GM23248 (cell line): ENCODE data around the gene DST. TPM values are rescaled to one million over a fixed set of nuclear protein-coding genes. Genes with fewer than 3 reads are reported as not detected.
A peak's percentile ranks its signal among the peaks of the same experiment; 100 is the strongest.

Experiments used
- DNase-seq: peaks from one replicate; pipeline ENCODE4 v3.0.0-alpha.2; 2015
- H2AFZ ChIP-seq: fragments of 200-600 bp; sonication (generic); 2 replicates; pipeline ENCODE4 v1.6.1; 2016; ENCODE audit warnings: antibody characterized with exemption
- H3F3A ChIP-seq: fragments of 200-600 bp; sonication (generic); 2 replicates; pipeline ENCODE4 v1.6.1; 2016; ENCODE audit warnings: mild to moderate bottlenecking, antibody characterized with exemption, mixed run types; ENCODE audit not compliant: insufficient read depth
- H3K27ac ChIP-seq: fragments of 200-600 bp; sonication (generic); 2 replicates; pipeline ENCODE4 v1.5.1; 2016; ENCODE audit warnings: mild to moderate bottlenecking
- H3K27me3 ChIP-seq: fragments of 200-600 bp; sonication (generic); replicated peaks from 2 replicates; pipeline ENCODE4 v1.6.1; 2016; ENCODE audit warnings: mild to moderate bottlenecking; ENCODE audit not compliant: insufficient read depth
- H3K36me3 ChIP-seq: fragments of 200-600 bp; sonication (generic); 2 replicates; pipeline ENCODE4 v1.6.1; 2016; ENCODE audit warnings: low read depth, mild to moderate bottlenecking
- H3K4me1 ChIP-seq: fragments of 200-600 bp; sonication (generic); 2 replicates; pipeline ENCODE4 v1.6.1; 2016; ENCODE audit warnings: mild to moderate bottlenecking; ENCODE audit not compliant: insufficient read depth
- H3K4me2 ChIP-seq: fragments of 200-600 bp; sonication (generic); one replicate; pipeline ENCODE4 v1.6.1; 2016; ENCODE audit warnings: mild to moderate bottlenecking; ENCODE audit not compliant: unreplicated experiment
- H3K4me3 ChIP-seq: fragments of 200-600 bp; sonication (generic); 2 replicates; pipeline ENCODE4 v1.5.1; 2016; ENCODE audit warnings: mild to moderate bottlenecking
- H3K79me2 ChIP-seq: fragments of 200-600 bp; sonication (generic); 2 replicates; pipeline ENCODE4 v1.6.1; 2016; ENCODE audit warnings: mild to moderate bottlenecking; ENCODE audit not compliant: insufficient read depth
- H3K9ac ChIP-seq: fragments of 200-600 bp; sonication (generic); 2 replicates; pipeline ENCODE4 v1.6.1; 2016; ENCODE audit warnings: mild to moderate bottlenecking
- H3K9me2 ChIP-seq: fragments of 200-600 bp; sonication (generic); 2 replicates; pipeline ENCODE4 v1.6.1; 2016; ENCODE audit warnings: mixed run types, mild to moderate bottlenecking, moderate library complexity; ENCODE audit not compliant: insufficient read depth
- H3K9me3 ChIP-seq: fragments of 200-600 bp; sonication (generic); one replicate; pipeline ENCODE4 v1.6.1; 2017; ENCODE audit warnings: low read depth
- H4K20me1 ChIP-seq: fragments of 200-600 bp; sonication (generic); 2 replicates; pipeline ENCODE4 v1.6.0; 2016; ENCODE audit not compliant: insufficient read depth
- EZH2 ChIP-seq: fragments of 200-600 bp; sonication (generic); IDR thresholded peaks from 2 replicates; pipeline ENCODE4 v1.6.1; 2018; ENCODE audit warnings: antibody characterized with exemption, mild to moderate bottlenecking; ENCODE audit not compliant: insufficient read depth, poor library complexity, severe bottlenecking
- EZH2phosphoT487 ChIP-seq: fragments of 200-600 bp; sonication (generic); IDR thresholded peaks from 2 replicates; pipeline ENCODE4 v1.6.1; 2018; ENCODE audit warnings: antibody characterized with exemption, moderate library complexity, mild to moderate bottlenecking, low read depth; ENCODE audit not compliant: insufficient read depth
- WGBS, 2 experiments: methylation state at CpG; one replicate each; pipeline ENCODE4 v1.1.6; 2015 to 2017; ENCODE audit warnings: low lambda C conversion rate in 2 of 2, low coverage in 1 of 2; ENCODE audit errors: missing lambda C conversion rate in 2 of 2; 5-methylcytosine and 5-hydroxymethylcytosine counted together
- in situ Hi-C: fragments of 300-500 bp; cut with MboI; formaldehyde crosslinking; loops from 2 replicates; pipeline ENCODE4 v1.15.0; 2020
- polyA plus RNA-seq: library from polyadenylated mRNA; unstranded; fragments of >200 nt; fragmentation: Nextera tagmentation; extraction: Ambion mirVana; gene quantifications from 2 replicates; pipeline ENCODE4 v1.2.1, GENCODE V29; 2016
- total RNA-seq: library from RNA; depleted of rRNA; stranded (reverse); fragments of >200 nt; shearing (Covaris generic); gene quantifications from 2 replicates; pipeline ENCODE4 v1.2.3, GENCODE V29; 2014

The DST gene
- total and polyA plus RNA-seq, 2 experiments from 2014 or later, result 181 to 322 TPM

GRCh38 chr6:56685994-56686393, 43.3 kb upstream of the DST start:
- H3K36me3 ChIP-seq, result no peaks in the 10 kb centered on the region
- no peak overlapping the region for H3K4me2 ChIP-seq
- H3K9ac ChIP-seq, result no peak overlapping the region
- H2AFZ ChIP-seq, result no peak overlapping the region
- DNase-seq, result no peak
- TF ChIP-seq EZH2phosphoT487 (no peak), EZH2 (no peak)
- in situ Hi-C loops, result no loop called here
- no peaks in the 10 kb centered on the region for H3K9me2 ChIP-seq
- peaks cover 77% of the 10 kb centered on the region for H3K4me1 ChIP-seq
- no peak overlapping the region for H3K4me3 ChIP-seq
- peaks cover 95% of the 10 kb centered on the region for H3K79me2 ChIP-seq
- H3F3A ChIP-seq, result peaks cover 82% of the 10 kb centered on the region
- H3K9me3 ChIP-seq, result no peaks in the 10 kb centered on the region
- H3K27ac ChIP-seq, result peak overlapping the region; percentile 14; the same call in 1 of the 2 replicates
- H4K20me1 ChIP-seq, result no peaks in the 10 kb centered on the region
- no peaks in the 10 kb centered on the region for H3K27me3 ChIP-seq
- 14 to 22% methylated on average over 2 of the region's 2 CpGs for WGBS, 2 experiments

GRCh38 chr6:56685102-56685733, 42.5 kb upstream of the DST start:
- Histone ChIP-seq H3K79me2 (peaks cover 96% of the 10 kb centered on the region), H2AFZ (no peak overlapping the region), H3K4me1 (peaks cover 70% of the 10 kb centered on the region), H3K4me2 (no peak overlapping the region), H3K4me3 (no peak overlapping the region), H3K9me2 (no peaks in the 10 kb centered on the region), H3K27ac (no peak overlapping the region), H4K20me1 (no peaks in the 10 kb centered on the region), H3F3A (peaks cover 74% of the 10 kb centered on the region), H3K9me3 (no peaks in the 10 kb centered on the region), H3K27me3 (no peaks in the 10 kb centered on the region), H3K9ac (no peak overlapping the region), H3K36me3 (no peaks in the 10 kb centered on the region)
- DNase-seq, result no peak
- TF ChIP-seq EZH2 (no peak), EZH2phosphoT487 (no peak)
- WGBS, 2 experiments, result 87 to 92% methylated on average over 8 of the region's 8 CpGs
- in situ Hi-C loops, result no loop called here

GRCh38 chr6:56684342-56685101, 41.8 kb upstream of the DST start:
- 52 to 58% methylated on average over 6 to 7 of the region's 7 CpGs for WGBS, 2 experiments
- Histone ChIP-seq H3K4me1 (peaks cover 63% of the 10 kb centered on the region), H4K20me1 (no peaks in the 10 kb centered on the region), H3K4me3 (no peak overlapping the region), H2AFZ (no peak overlapping the region), H3K36me3 (no peaks in the 10 kb centered on the region), H3K27ac (peak overlapping the region; percentile 89), H3K9me2 (no peaks in the 10 kb centered on the region), H3K9me3 (no peaks in the 10 kb centered on the region), H3K4me2 (peak overlapping the region; percentile 31), H3K9ac (peak overlapping the region; percentile 46), H3K27me3 (no peaks in the 10 kb centered on the region), H3K79me2 (peaks cover 96% of the 10 kb centered on the region), H3F3A (peaks cover 68% of the 10 kb centered on the region)
- in situ Hi-C loops, result no loop called here
- TF ChIP-seq EZH2 (no peak), EZH2phosphoT487 (no peak)
- DNase-seq, result no peak

- in situ Hi-C loops, result no loop called here
- Histone ChIP-seq H4K20me1 (no peaks in the 10 kb centered on the region), H3K4me2 (peak overlapping the region; percentile 86), H3K9me2 (no peaks in the 10 kb centered on the region), H3K4me3 (peak overlapping the region; percentile 52), H3F3A (peaks cover 61% of the 10 kb centered on the region), H3K36me3 (no peaks in the 10 kb centered on the region), H3K4me1 (peaks cover 57% of the 10 kb centered on the region), H3K9ac (peak overlapping the region; percentile 47), H2AFZ (no peak overlapping the region), H3K9me3 (no peaks in the 10 kb centered on the region), H3K27ac (peak overlapping the region; percentile 89), H3K27me3 (no peaks in the 10 kb centered on the region), H3K79me2 (peaks cover 96% of the 10 kb centered on the region)
- TF ChIP-seq EZH2phosphoT487 (no peak), EZH2 (no peak)
- DNase-seq, result peak; percentile 97
- WGBS, 2 experiments, result 0 to 5% methylated on average over 1 of the region's 1 CpG
Measured at GRCh38 chr6:56683882-56684281, 41.2 kb upstream of the DST start.
